ENCODE data around the gene TACC2. TPM values are rescaled to one million over a fixed set of nuclear protein-coding genes. Genes with fewer than 3 reads are reported as not detected.
A peak's percentile ranks its signal among the peaks of the same experiment; 100 is the strongest.
"Not testable (repeated sequence)": the region's sequence is repeated elsewhere in the genome, so short reads cannot be mapped to it uniquely, and the experiment has no call there.

The TACC2 gene
- total and polyA plus RNA-seq, 4 donors, result 21.6 to 107 (median 64.9) TPM

DNA sequence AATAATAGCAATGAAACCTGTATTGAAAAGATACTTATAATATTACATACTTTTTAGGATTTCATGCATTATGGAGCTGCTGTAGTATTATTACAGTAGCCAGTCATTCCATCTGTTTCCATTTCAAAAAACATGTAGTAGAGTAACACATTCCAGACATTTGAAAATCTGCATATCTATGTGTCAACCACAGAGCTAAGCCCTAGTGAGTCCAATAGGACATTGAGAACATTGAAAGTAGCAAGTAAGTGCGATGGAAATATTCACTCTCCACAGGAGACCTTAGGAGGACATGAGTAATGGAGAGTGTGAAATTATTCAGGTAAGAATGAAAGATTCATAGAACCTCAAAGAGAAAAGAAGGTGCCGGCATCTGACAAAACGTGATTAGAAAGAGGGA lies 29.3 kb upstream of the TACC2 start:
- Histone ChIP-seq H3K27ac (ENCODE audit: low read depth, low read length) (no peak overlapping the region), H3K4me3 (ENCODE audit: low read depth, low read length) (no peak overlapping the region), H3K4me1 (ENCODE audit: control insufficient read depth, insufficient read depth, low read length) (no peaks in the 10 kb centered on the region), H3K27me3 (ENCODE audit: control insufficient read depth, insufficient read depth, low read length) (no peaks in the 10 kb centered on the region), H3K9me3 (ENCODE audit: control insufficient read depth, insufficient read depth, low read length) (no peaks in the 10 kb centered on the region), H3K36me3 (ENCODE audit: control insufficient read depth, insufficient read depth, low read length) (peaks cover 13% of the 10 kb centered on the region)
- DNase-seq (ENCODE audit: low read depth in 4 of 6, low spot score in 6 of 6), result no peak
- WGBS (ENCODE audit: insufficient coverage), result no CpG with 5 or more reads among the region's 3 CpGs

DNA sequence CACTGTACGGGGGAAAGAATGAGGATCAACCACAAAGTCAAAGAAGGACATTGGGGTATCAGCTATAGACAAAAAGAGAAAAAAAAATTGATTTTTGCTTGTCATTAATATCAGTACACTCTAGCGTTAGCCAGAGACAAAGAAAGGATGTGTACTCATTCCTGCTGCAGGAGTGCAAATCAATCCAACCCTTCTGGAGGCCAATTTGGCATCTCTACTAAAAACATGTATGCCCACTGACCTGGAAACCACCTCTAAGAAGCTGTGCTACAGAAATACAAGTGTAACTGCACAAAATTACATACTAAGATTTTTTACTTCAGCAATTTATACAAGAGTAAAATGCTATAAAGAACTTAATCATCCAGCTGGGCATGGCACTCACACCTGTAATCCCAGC lies 27.5 kb upstream of the TACC2 start:
- Histone ChIP-seq H3K27ac (ENCODE audit: low read depth, low read length) (no peak overlapping the region), H3K27me3 (ENCODE audit: control insufficient read depth, insufficient read depth, low read length) (no peaks in the 10 kb centered on the region), H3K36me3 (ENCODE audit: control insufficient read depth, insufficient read depth, low read length) (peaks cover 16% of the 10 kb centered on the region), H3K9me3 (ENCODE audit: control insufficient read depth, insufficient read depth, low read length) (no peaks in the 10 kb centered on the region), H3K4me3 (ENCODE audit: low read depth, low read length) (no peak overlapping the region), H3K4me1 (ENCODE audit: control insufficient read depth, insufficient read depth, low read length) (no peaks in the 10 kb centered on the region)
- WGBS (ENCODE audit: insufficient coverage), result no CpG with 5 or more reads among the region's 2 CpGs
- DNase-seq (ENCODE audit: low read depth in 4 of 6, low spot score in 6 of 6), result no peak

DNA sequence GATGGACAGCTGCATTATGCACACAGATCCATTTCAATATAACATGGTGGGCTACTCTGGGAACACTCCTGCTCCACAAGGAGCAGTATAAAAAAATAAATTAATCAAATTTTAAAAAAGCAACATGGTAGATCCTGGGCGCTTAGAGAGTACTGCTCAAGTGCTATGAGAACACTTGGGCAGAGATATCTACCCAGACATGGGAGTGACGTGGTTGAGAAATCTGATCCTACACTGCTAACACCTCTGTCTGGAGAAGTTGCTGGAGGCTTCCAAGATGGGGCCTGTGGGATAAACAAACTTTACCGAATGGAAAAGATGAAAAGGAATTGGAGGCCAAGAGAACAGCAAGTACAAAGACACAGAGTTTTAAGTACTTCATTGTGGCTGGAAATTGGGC lies 23.0 kb upstream of the TACC2 start:
- Histone ChIP-seq H3K4me1 (ENCODE audit: control insufficient read depth, insufficient read depth, low read length) (no peaks in the 10 kb centered on the region), H3K36me3 (ENCODE audit: control insufficient read depth, insufficient read depth, low read length) (peaks cover 37% of the 10 kb centered on the region), H3K27ac (ENCODE audit: low read depth, low read length) (no peak overlapping the region), H3K27me3 (ENCODE audit: control insufficient read depth, insufficient read depth, low read length) (no peaks in the 10 kb centered on the region), H3K9me3 (ENCODE audit: control insufficient read depth, insufficient read depth, low read length) (no peaks in the 10 kb centered on the region), H3K4me3 (ENCODE audit: low read depth, low read length) (no peak overlapping the region)
- no peak for DNase-seq (ENCODE audit: low read depth in 4 of 6, low spot score in 6 of 6)
- 89% methylated on average over 1 of the region's 3 CpGs for WGBS (ENCODE audit: insufficient coverage)

DNA sequence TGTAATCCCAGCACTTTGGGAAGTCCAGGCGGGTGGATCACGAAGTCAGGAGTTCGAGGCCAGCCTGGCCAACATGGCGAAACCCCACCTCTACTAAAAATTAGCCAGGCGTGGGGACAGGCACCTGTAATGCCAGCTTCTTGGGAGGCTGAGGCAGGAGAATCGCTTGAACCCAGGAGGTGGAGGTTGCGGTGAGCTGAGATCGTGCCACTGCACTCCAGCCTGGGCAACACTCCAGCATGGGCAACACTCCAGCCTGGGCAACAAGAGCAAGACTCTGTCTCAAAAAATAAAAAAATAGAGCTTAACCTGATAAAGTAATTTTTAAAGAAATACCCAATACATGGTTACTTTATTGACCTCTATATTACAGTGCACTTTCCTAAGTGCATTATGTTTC lies 19.9 kb upstream of the TACC2 start:
- not testable (repeated sequence) for H3K27ac ChIP-seq (ENCODE audit: low read depth, low read length); H3K4me1 ChIP-seq (ENCODE audit: control insufficient read depth, insufficient read depth, low read length); H3K9me3 ChIP-seq (ENCODE audit: control insufficient read depth, insufficient read depth, low read length); DNase-seq (ENCODE audit: low read depth in 4 of 6, low spot score in 6 of 6); H3K4me3 ChIP-seq (ENCODE audit: low read depth, low read length); H3K27me3 ChIP-seq (ENCODE audit: control insufficient read depth, insufficient read depth, low read length)
- H3K36me3 ChIP-seq (ENCODE audit: control insufficient read depth, insufficient read depth, low read length), result peaks cover 32% of the 10 kb centered on the region
- WGBS (ENCODE audit: insufficient coverage), result 92% methylated on average over 6 of the region's 8 CpGs

DNA sequence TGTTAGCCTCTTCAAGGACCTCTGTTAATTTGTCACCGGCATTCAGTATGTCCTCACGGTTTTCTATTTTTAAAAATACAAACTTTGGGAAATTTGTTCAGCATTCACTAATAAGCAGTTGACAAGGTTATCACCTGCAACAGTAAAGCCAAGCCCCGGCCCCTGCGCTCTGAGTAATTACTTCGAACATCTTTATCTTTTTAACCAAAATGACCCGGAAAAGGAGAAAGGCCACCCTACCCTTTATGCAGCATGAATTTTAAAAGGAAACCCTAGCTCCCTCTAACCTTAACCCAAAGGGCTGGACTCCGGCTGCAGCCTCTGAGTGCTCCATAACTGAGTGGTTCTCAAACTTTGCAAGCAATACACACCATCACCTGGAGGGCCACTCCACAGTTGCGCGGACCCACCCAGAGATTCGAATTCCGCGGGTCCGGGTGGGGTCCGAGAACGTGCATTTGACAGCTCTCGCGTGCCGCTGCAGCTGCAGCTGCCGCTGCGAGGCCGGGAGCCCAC lies 14.9 kb upstream of the TACC2 start:
- peak overlapping the region; percentile 90 for H3K27ac ChIP-seq (ENCODE audit: low read depth, low read length)
- H3K27me3 ChIP-seq (ENCODE audit: control insufficient read depth, insufficient read depth, low read length), result no peaks in the 10 kb centered on the region
- WGBS (ENCODE audit: insufficient coverage), result 3% methylated on average over 19 of the region's 21 CpGs
- DNase-seq (ENCODE audit: low read depth in 4 of 6, low spot score in 6 of 6), result no peak
- H3K9me3 ChIP-seq (ENCODE audit: control insufficient read depth, insufficient read depth, low read length), result no peaks in the 10 kb centered on the region
- peaks cover 18% of the 10 kb centered on the region for H3K36me3 ChIP-seq (ENCODE audit: control insufficient read depth, insufficient read depth, low read length)
- peaks cover 9% of the 10 kb centered on the region for H3K4me1 ChIP-seq (ENCODE audit: control insufficient read depth, insufficient read depth, low read length)
- peak overlapping the region; percentile 31 for H3K4me3 ChIP-seq (ENCODE audit: low read depth, low read length)

DNA sequence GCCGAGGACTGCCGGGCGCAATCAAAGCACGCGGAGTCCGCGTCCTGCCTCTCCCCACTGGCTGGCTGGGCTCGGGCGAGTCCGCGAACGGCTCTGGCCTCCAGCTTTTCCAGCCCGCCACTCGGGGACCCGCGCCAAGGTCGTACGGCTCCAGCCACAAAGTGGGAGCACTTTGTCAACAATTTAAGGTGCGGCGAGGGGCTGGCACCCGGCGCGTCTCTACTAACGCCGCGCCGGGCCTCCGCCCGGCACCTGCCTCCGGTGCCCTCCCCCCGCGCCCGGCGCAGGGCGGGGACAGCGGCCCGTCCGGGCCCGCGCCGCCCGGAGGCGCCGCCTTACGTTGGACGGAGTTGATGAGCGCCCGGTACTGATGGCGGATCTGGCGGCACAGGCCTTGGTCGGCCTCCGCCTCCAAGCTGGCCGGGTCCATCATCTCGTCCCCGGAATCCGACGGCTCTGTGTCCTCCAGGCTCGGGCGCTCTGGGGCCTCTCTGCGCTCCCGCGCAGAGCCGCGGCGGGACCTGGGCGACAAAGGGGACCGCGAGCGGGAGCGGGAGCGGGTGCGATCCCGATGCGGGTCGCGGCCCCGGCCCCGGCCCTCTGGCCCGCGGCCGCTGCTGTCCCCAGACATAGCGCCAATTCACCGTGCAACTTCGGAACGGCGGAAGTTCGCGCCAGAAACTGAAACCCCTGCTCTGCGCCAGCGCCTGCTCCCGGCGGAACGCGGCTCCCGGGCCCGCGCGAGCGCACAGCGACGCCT lies 14.2 kb upstream of the TACC2 start, which contains the start of gene NSMCE4A:
Gene NSMCE4A (minus strand): TSS at position 683 of the 760 bp plus-strand sequence. CDS start 52 bp downstream, at position 631.
- peaks cover 9% of the 10 kb centered on the region for H3K4me1 ChIP-seq (ENCODE audit: control insufficient read depth, insufficient read depth, low read length)
- peak; percentile 48 to 93 (median 62) for DNase-seq (ENCODE audit: low read depth in 4 of 6, low spot score in 6 of 6)

DNA sequence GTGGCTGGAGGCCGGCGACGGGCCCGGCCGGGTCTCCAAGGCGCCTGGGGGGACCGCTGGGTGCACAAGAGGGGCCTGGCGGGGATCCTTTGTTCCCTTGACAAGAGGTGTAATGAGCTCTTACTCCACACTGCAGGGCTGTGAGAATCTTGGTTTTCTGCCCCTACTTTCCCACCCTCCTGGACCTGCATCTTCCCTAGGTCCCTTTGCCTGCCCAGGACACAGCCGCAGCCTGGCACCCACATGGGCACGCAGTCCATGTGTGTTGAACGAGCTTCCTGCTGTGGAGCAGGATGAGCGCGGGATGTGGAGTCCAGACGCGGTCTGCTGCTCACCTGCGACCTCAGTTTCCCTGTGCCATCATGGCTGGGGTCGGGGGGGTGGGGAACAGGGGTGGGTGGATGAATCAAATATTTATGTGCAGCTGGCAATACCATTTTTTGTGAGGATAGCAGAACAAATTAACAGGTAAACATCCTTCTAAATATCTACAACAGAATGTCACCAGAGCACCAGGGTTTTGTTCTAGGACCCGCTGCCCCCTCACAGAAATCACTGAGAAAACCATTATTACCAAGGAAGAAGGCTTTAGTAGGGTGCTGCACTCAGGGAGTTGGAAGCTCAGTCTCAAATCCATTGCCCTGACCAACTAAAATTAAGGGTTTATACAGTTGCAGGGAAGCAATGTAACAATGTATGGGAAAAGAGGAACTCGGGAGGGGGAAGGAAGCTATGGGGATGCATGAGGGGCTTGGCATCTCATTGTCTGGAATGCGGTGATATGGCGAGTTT lies 13.5 kb upstream of the TACC2 start:
- peak overlapping the region; percentile 90 for H3K27ac ChIP-seq (ENCODE audit: low read depth, low read length)
- H3K27me3 ChIP-seq (ENCODE audit: control insufficient read depth, insufficient read depth, low read length), result no peaks in the 10 kb centered on the region
- H3K9me3 ChIP-seq (ENCODE audit: control insufficient read depth, insufficient read depth, low read length), result no peaks in the 10 kb centered on the region
- 23% methylated on average over 16 of the region's 21 CpGs for WGBS (ENCODE audit: insufficient coverage)
- H3K4me1 ChIP-seq (ENCODE audit: control insufficient read depth, insufficient read depth, low read length), result peaks cover 9% of the 10 kb centered on the region
- H3K36me3 ChIP-seq (ENCODE audit: control insufficient read depth, insufficient read depth, low read length), result peaks cover 6% of the 10 kb centered on the region
- no peak for DNase-seq (ENCODE audit: low read depth in 4 of 6, low spot score in 6 of 6)
- H3K4me3 ChIP-seq (ENCODE audit: low read depth, low read length), result peak overlapping the region; percentile 31

More for the DNA sequence above, 14.2 kb upstream of the TACC2 start, which contains the start of gene NSMCE4A:
- peak within 1 kb of the TSS; percentile 31 for H3K4me3 ChIP-seq (ENCODE audit: low read depth, low read length)
- under 1% methylated on average over 101 of the region's 101 CpGs for WGBS (ENCODE audit: insufficient coverage)
- H3K27me3 ChIP-seq (ENCODE audit: control insufficient read depth, insufficient read depth, low read length), result no peaks in the 10 kb centered on the region
- peak within 1 kb of the TSS; percentile 90 for H3K27ac ChIP-seq (ENCODE audit: low read depth, low read length)
- H3K36me3 ChIP-seq (ENCODE audit: control insufficient read depth, insufficient read depth, low read length), result peaks cover 14% of the 10 kb centered on the region
- no peaks in the 10 kb centered on the region for H3K9me3 ChIP-seq (ENCODE audit: control insufficient read depth, insufficient read depth, low read length)

DNA sequence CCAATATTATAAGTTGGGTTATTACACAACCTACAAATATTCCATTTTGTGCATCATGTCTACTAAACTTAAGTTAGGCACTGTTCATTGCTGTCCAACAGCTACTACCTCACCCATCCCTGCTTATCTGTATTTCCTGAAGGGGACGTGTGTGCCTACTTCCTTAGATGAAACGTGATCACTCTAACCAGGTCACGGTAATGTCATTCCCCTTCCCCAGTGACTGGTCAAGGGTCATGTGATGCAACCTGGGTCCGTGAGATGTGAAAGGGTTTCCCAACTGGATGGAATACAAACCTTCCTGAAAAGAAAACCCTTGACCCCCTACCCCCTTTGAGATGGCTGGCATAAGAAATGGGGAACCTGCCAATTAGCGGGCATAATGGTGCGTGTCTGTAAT lies 12.4 kb upstream of the TACC2 start:
- Histone ChIP-seq H3K27me3 (ENCODE audit: control insufficient read depth, insufficient read depth, low read length) (no peaks in the 10 kb centered on the region), H3K9me3 (ENCODE audit: control insufficient read depth, insufficient read depth, low read length) (no peaks in the 10 kb centered on the region), H3K4me3 (ENCODE audit: low read depth, low read length) (no peak overlapping the region), H3K4me1 (ENCODE audit: control insufficient read depth, insufficient read depth, low read length) (peaks cover 9% of the 10 kb centered on the region), H3K27ac (ENCODE audit: low read depth, low read length) (no peak overlapping the region), H3K36me3 (ENCODE audit: control insufficient read depth, insufficient read depth, low read length) (peaks cover 5% of the 10 kb centered on the region)
- 88% methylated on average over 4 of the region's 6 CpGs for WGBS (ENCODE audit: insufficient coverage)
- DNase-seq (ENCODE audit: low read depth in 4 of 6, low spot score in 6 of 6), result no peak

DNA sequence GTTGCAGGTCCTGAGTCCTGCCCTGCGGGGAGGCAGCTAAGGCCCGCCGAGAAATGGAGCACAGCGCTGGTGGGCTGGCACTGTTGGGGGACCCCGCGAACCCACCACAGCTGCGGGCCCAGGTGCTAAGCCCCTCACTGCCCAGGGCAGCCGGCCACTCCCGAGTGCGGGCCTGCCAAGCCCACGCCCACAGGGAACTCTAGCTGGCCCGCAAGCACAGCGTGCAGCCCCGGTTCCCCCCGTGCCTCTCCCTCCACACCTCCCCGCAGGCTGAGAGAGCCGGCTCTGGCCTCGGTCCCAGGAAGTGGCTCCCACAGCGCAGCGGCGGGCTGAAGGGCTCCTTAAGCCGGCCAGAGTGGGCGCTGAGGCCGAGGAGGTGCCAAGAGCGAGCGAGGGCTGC lies 10.5 kb upstream of the TACC2 start:
- no peaks in the 10 kb centered on the region for H3K27me3 ChIP-seq (ENCODE audit: control insufficient read depth, insufficient read depth, low read length)
- no peak overlapping the region for H3K27ac ChIP-seq (ENCODE audit: low read depth, low read length)
- WGBS (ENCODE audit: insufficient coverage), result 96% methylated on average over 18 of the region's 26 CpGs
- no peak overlapping the region for H3K4me3 ChIP-seq (ENCODE audit: low read depth, low read length)
- peaks cover 5% of the 10 kb centered on the region for H3K36me3 ChIP-seq (ENCODE audit: control insufficient read depth, insufficient read depth, low read length)
- peaks cover 9% of the 10 kb centered on the region for H3K4me1 ChIP-seq (ENCODE audit: control insufficient read depth, insufficient read depth, low read length)
- H3K9me3 ChIP-seq (ENCODE audit: control insufficient read depth, insufficient read depth, low read length), result no peaks in the 10 kb centered on the region
- no peak for DNase-seq (ENCODE audit: low read depth in 4 of 6, low spot score in 6 of 6)
